Measurements from ENCODE around the gene SPDYE1.
A peak's percentile ranks its signal among the peaks of the same experiment; 100 is the strongest.
"Not testable (repeated sequence)": the region's sequence is repeated elsewhere in the genome, so short reads cannot be mapped to it uniquely, and the experiment has no call there.

The SPDYE1 gene

DNA sequence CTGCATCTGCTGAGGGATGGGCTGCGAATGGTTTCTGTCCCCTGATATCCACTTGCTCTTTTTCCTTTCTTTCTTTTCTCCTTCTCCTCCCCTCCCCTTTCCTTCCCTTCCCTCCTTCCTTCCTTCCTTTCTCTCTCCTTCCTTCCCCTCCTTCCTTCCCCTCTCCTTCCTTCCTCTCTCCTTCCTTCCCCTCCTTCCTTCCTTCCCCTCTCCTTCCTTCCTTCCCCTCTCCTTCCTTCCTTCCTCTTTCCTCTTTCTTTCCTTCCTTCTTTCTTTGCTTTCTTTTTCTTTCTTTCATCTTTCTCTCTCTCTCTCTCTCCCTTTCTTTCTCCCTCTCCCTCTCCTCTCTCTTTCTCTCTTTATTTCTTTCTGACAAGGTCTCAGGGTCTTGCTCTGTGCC is 20.2 kb upstream of the SPDYE1 start:
- no peak for TF ChIP-seq JUND (IDR thresholded peaks at IDR 0.05; ENCODE audit: low read depth)
- DNase-seq (ENCODE audit: low read depth in 1 of 2, low spot score in 1 of 2) = no peak
- in situ Hi-C loops (cut with HindIII; ENCODE audit: low pct_unique_long_range_greater_than_20kb, low sequenced_read_pairs) = no loop called here

DNA sequence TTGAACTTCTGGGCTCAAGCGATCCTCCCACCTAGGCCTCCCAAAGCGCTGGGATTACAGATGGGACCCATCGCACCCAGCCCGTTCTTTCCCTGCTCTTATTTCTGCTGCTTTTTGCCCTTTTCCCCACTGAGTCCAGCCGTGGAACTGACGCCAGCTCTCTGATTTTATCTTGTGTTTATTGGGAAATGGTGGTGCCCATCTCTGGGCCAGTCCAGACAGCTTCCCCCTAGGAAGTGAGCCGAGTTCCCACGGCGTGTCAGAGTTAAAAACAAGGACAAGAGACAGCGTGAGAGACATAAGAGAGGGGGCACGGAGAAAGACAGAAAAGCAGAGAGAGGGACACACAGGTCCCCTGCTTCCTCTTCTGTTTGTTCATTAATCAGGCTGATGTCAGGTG is 19.6 kb upstream of the SPDYE1 start:
- in situ Hi-C loops (cut with HindIII; ENCODE audit: low pct_unique_long_range_greater_than_20kb, low sequenced_read_pairs); DNase-seq (ENCODE audit: low read depth in 1 of 2, low spot score in 1 of 2): not testable (repeated sequence)

DNA sequence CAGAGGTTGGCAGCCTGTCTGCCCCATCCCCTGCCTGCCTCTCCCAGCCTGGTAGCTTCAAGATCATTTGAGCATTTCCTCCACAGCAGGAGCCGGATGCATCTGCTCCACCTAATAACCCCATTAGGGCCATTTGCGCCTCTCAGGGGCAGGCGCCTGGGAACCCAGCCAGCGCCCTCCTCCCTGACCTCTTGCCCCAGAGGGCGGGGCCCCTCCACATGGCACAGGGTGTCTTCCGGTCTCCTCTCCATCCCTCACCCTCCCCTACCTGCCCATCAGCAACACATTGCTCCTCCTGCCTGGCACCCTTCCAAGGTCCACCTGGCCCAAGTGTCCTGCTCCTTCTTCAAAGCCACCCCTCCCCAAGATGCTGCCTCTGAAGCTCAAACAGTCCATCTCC is 14.8 kb upstream of the SPDYE1 start:
- in situ Hi-C loops (cut with HindIII; ENCODE audit: low pct_unique_long_range_greater_than_20kb, low sequenced_read_pairs); DNase-seq (ENCODE audit: low read depth in 1 of 2, low spot score in 1 of 2): not testable (repeated sequence)

- DNase-seq (ENCODE audit: low read depth in 1 of 2, low spot score in 1 of 2); in situ Hi-C loops (cut with HindIII; ENCODE audit: low pct_unique_long_range_greater_than_20kb, low sequenced_read_pairs): not testable (repeated sequence)
These were observed 14.0 kb upstream of the SPDYE1 start for GRCh38 chr7:43983736-43984135.

GRCh38 chr7:43985904-43986864 is 11.5 kb upstream of the SPDYE1 start:
- in situ Hi-C loops (cut with HindIII; ENCODE audit: low pct_unique_long_range_greater_than_20kb, low sequenced_read_pairs) = not testable (repeated sequence)

DNA sequence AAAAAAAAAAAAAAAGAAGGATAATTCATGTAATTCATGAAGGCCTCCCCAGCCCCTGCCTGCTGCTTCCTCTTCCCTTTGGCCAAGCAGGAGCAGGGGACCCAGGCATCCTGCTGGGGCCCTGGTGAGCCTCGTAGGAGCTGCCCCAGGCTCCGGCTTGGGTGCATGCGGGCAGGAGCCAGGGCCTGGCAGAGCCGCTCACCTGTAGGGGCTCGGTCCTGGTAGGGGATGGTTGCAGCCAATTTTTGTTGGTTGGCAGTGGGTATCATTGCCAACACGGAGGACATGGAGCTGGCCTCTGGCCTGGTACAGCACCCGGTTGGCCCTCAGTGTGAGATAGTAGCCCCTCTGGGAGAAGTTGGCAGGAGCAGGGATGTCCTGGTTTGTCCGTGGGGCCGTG is 10.2 kb upstream of the SPDYE1 start:
- in situ Hi-C loops (cut with HindIII; ENCODE audit: low pct_unique_long_range_greater_than_20kb, low sequenced_read_pairs); DNase-seq (ENCODE audit: low read depth in 1 of 2, low spot score in 1 of 2): not testable (repeated sequence)

More at GRCh38 chr7:43985904-43986864, 11.5 kb upstream of the SPDYE1 start:
- DNase-seq (ENCODE audit: low read depth in 1 of 2, low spot score in 1 of 2) = peak; percentile 16 to 69

- in situ Hi-C loops (cut with HindIII; ENCODE audit: low pct_unique_long_range_greater_than_20kb, low sequenced_read_pairs); DNase-seq (ENCODE audit: low read depth in 1 of 2, low spot score in 1 of 2): not testable (repeated sequence)
These were observed 7.6 kb upstream of the SPDYE1 start for GRCh38 chr7:43990011-43990585.

GRCh38 chr7:43990829-43991228 is 6.9 kb upstream of the SPDYE1 start:
- DNase-seq (ENCODE audit: low read depth in 1 of 2, low spot score in 1 of 2); in situ Hi-C loops (cut with HindIII; ENCODE audit: low pct_unique_long_range_greater_than_20kb, low sequenced_read_pairs): not testable (repeated sequence)

GRCh38 chr7:43992896-43993295 is 4.8 kb upstream of the SPDYE1 start:
- not testable (repeated sequence) for DNase-seq (ENCODE audit: low read depth in 1 of 2, low spot score in 1 of 2)

DNA sequence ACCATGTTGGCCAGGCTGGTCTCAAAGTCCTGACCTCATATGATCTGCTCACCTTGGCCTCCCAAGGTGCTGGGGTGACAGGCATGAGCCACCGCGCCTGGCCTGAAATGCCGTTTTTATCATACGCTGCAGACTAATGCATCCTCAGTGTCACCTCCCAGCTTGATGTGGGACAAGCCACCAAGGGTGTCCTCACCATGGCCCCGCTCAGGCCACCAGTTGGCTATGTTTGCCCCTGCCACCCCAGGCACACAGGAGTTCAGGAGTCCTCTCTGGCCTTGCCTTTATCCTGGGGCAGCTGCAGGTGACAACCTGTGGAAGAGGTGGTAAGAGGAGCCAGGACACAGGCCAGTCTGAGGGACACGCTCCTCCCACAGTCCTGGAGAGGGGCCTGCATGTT is 3.0 kb upstream of the SPDYE1 start:
- in situ Hi-C loops (cut with HindIII; ENCODE audit: low pct_unique_long_range_greater_than_20kb, low sequenced_read_pairs); DNase-seq (ENCODE audit: low read depth in 1 of 2, low spot score in 1 of 2): not testable (repeated sequence)

More at GRCh38 chr7:43992896-43993295, 4.8 kb upstream of the SPDYE1 start:
- in situ Hi-C loops (cut with HindIII; ENCODE audit: low pct_unique_long_range_greater_than_20kb, low sequenced_read_pairs) = not testable (repeated sequence)

DNA sequence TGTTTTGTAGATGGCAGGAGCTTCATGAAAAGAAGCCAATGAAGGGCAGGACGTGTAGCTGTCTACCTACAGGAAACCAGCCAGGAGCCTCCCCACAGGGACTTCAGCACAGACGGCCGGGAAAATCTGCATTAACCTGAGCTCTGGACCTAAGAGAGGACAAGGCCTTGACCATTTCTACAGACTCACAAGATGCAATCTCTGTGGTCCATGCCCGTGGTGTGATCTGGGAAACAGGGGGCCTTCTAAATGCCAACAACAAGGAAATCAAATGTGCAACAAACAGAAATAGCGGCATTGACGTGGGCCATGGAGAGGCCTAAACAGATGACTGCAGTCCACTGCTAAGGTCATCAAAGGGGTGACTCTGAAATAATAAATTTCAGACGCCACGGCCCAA is 14.4 kb downstream of the SPDYE1 start:
- in situ Hi-C loops (cut with HindIII; ENCODE audit: low pct_unique_long_range_greater_than_20kb, low sequenced_read_pairs); DNase-seq (ENCODE audit: low read depth in 1 of 2, low spot score in 1 of 2): not testable (repeated sequence)

GRCh38 chr7:44015090-44015489 is 17.4 kb downstream of the SPDYE1 start:
- DNase-seq (ENCODE audit: low read depth in 1 of 2, low spot score in 1 of 2); in situ Hi-C loops (cut with HindIII; ENCODE audit: low pct_unique_long_range_greater_than_20kb, low sequenced_read_pairs): not testable (repeated sequence)

- in situ Hi-C loops (cut with HindIII; ENCODE audit: low pct_unique_long_range_greater_than_20kb, low sequenced_read_pairs) = not testable (repeated sequence)
- peak; percentile 95 to 98 for DNase-seq (ENCODE audit: low read depth in 1 of 2, low spot score in 1 of 2)
These were observed 21.4 kb downstream of the SPDYE1 start for GRCh38 chr7:44018857-44019807.

GRCh38 chr7:44019825-44020224 is 22.1 kb downstream of the SPDYE1 start:
- in situ Hi-C loops (cut with HindIII; ENCODE audit: low pct_unique_long_range_greater_than_20kb, low sequenced_read_pairs); DNase-seq (ENCODE audit: low read depth in 1 of 2, low spot score in 1 of 2): not testable (repeated sequence)

GRCh38 chr7:44022069-44022468 is 24.4 kb downstream of the SPDYE1 start:
- in situ Hi-C loops (cut with HindIII; ENCODE audit: low pct_unique_long_range_greater_than_20kb, low sequenced_read_pairs); DNase-seq (ENCODE audit: low read depth in 1 of 2, low spot score in 1 of 2): not testable (repeated sequence)

DNA sequence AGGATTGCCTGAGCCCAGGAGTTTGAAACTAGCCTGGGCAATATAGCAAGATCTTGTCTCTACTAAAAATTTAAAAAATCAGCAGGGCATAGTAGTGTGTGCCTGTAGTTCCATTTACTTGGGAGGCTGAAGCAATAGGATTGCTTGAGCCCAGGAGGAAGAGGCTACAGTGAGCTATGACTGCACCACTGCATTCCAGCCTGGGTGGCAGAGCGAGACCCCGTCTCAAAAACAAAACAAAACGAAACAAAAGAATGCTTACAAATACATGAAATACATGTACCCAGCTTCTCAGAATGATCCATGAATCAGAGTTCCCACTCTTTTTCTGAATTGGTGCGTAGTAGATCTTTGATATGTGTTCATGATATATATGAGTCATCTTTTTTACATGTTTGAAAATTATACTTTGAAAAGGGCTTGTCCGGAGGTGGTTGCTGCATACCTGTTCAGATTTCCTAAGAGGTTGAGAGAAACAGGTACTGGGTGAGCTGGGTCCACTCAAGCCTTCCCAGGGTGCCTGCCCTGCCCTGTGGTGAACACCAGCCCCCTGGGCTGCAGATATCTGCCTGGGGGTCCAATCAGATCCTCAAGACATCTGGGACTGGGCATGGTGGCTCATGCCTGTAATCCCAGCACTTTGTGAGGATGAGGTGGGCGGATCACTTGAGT is 25.2 kb downstream of the SPDYE1 start:
- in situ Hi-C loops (cut with HindIII; ENCODE audit: low pct_unique_long_range_greater_than_20kb, low sequenced_read_pairs) = not testable (repeated sequence)

DNA sequence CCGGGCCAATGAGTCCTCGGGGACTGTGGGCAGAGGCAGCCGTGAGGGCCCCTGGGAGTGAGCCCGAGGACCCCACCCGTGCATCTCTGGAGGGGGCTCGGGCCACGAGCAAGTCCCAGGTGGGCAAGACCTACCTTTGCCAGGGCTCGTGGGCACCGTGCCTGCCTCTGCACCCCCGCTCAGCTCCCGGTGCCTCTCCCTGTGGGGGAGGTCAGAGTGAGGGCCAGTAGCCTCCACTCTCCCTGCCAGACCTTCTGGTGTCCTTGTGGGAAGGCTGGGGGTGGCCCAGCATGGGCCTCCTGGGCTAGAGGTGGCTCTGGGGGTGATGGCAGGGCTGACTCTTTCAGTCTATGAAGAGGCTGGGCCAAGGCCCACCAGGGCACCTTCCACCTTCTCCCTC is 31.7 kb downstream of the SPDYE1 start:
- in situ Hi-C loops (cut with HindIII; ENCODE audit: low pct_unique_long_range_greater_than_20kb, low sequenced_read_pairs); DNase-seq (ENCODE audit: low read depth in 1 of 2, low spot score in 1 of 2): not testable (repeated sequence)

More for the DNA sequence above, 25.2 kb downstream of the SPDYE1 start:
- not testable (repeated sequence) for DNase-seq (ENCODE audit: low read depth in 1 of 2, low spot score in 1 of 2)
